ENCODE measurements around the gene PRAMEF7.
"Not testable (repeated sequence)": the region's sequence is repeated elsewhere in the genome, so short reads cannot be mapped to it uniquely, and the experiment has no call there.

PRAMEF7 gene

GRCh38 chr1:12916310-12916709 is at the start of gene PRAMEF7:
PRAMEF7 (plus strand) TSS chr1:12916610; CDS start chr1:12917693, 1,083 bp downstream.
- H3K4me3 Mint-ChIP-seq, ATAC-seq, H3K27me3 Mint-ChIP-seq, H3K9me3 Mint-ChIP-seq, H3K27ac Mint-ChIP-seq, DNase-seq, H3K4me1 Mint-ChIP-seq: not testable (repeated sequence)

- not testable (repeated sequence) for DNase-seq, H3K4me1 Mint-ChIP-seq, H3K9me3 Mint-ChIP-seq, ATAC-seq, H3K4me3 Mint-ChIP-seq, H3K27me3 Mint-ChIP-seq, H3K27ac Mint-ChIP-seq
These were observed 38.0 kb upstream of the PRAMEF7 start for GRCh38 chr1:12878453-12878852.

GRCh38 chr1:12886101-12886500 is 30.3 kb upstream of the PRAMEF7 start, which contains the start of gene PRAMEF4:
PRAMEF4 (minus strand) TSS chr1:12886201; CDS start chr1:12883394, 2,807 bp downstream.
- DNase-seq, H3K4me3 Mint-ChIP-seq, ATAC-seq, H3K27me3 Mint-ChIP-seq, H3K9me3 Mint-ChIP-seq, H3K4me1 Mint-ChIP-seq, H3K27ac Mint-ChIP-seq: not testable (repeated sequence)

GRCh38 chr1:12898170-12898569 is 18.2 kb upstream of the PRAMEF7 start, which contains the start of gene PRAMEF10:
PRAMEF10 (minus strand) TSS chr1:12898270; CDS start chr1:12895847, 2,423 bp downstream.
- not testable (repeated sequence) for H3K27me3 Mint-ChIP-seq, H3K4me1 Mint-ChIP-seq, DNase-seq, H3K27ac Mint-ChIP-seq, H3K4me3 Mint-ChIP-seq, H3K9me3 Mint-ChIP-seq, ATAC-seq

GRCh38 chr1:12899186-12899585 is 17.2 kb upstream of the PRAMEF7 start:
- not testable (repeated sequence) for H3K4me3 Mint-ChIP-seq, H3K4me1 Mint-ChIP-seq, ATAC-seq

GRCh38 chr1:12903793-12904572 is 12.4 kb upstream of the PRAMEF7 start:
- H3K9me3 Mint-ChIP-seq, H3K27me3 Mint-ChIP-seq, ATAC-seq, H3K4me3 Mint-ChIP-seq, H3K4me1 Mint-ChIP-seq, DNase-seq, H3K27ac Mint-ChIP-seq: not testable (repeated sequence)

More at GRCh38 chr1:12899186-12899585, 17.2 kb upstream of the PRAMEF7 start:
- not testable (repeated sequence) for H3K9me3 Mint-ChIP-seq, H3K27me3 Mint-ChIP-seq, DNase-seq, H3K27ac Mint-ChIP-seq

- not testable (repeated sequence) for H3K4me3 Mint-ChIP-seq, ATAC-seq, DNase-seq, H3K9me3 Mint-ChIP-seq, H3K27ac Mint-ChIP-seq, H3K27me3 Mint-ChIP-seq, H3K4me1 Mint-ChIP-seq
These were observed 5.3 kb downstream of the PRAMEF7 start for GRCh38 chr1:12921749-12922148.

GRCh38 chr1:12924368-12924767 is 8.0 kb downstream of the PRAMEF7 start:
- ATAC-seq, H3K9me3 Mint-ChIP-seq, H3K4me3 Mint-ChIP-seq, H3K4me1 Mint-ChIP-seq, DNase-seq, H3K27me3 Mint-ChIP-seq, H3K27ac Mint-ChIP-seq: not testable (repeated sequence)

- H3K27me3 Mint-ChIP-seq, H3K4me3 Mint-ChIP-seq, H3K27ac Mint-ChIP-seq, H3K4me1 Mint-ChIP-seq, H3K9me3 Mint-ChIP-seq, DNase-seq, ATAC-seq: not testable (repeated sequence)
These were observed 31.1 kb downstream of the PRAMEF7 start, which contains the start of gene PRAMEF6 for GRCh38 chr1:12947480-12947879. PRAMEF6 (minus strand) TSS chr1:12947580; CDS start chr1:12942518, 5,062 bp downstream.

Data from stimulated activated naive CD8-positive, alpha-beta T cell treated with anti-CD3 and anti-CD28 coated beads, Interleukin-15, amount 100 ng/mL, for 72 hours (primary cell).